Left colon (tissue), 2 donors: ENCODE results near the gene ZNF385A. TPM values are rescaled to one million over a fixed set of nuclear protein-coding genes. Genes with fewer than 3 reads are reported as not detected.
A peak's percentile ranks its signal among the peaks of the same experiment; 100 is the strongest.
"Not testable (repeated sequence)": the region's sequence is repeated elsewhere in the genome, so short reads cannot be mapped to it uniquely, and the experiment has no call there.

Source experiments
- ATAC-seq: fragments of 200-7000 bp; cut with Tn5 transposase; one replicate; pipeline ENCODE4 v1.9.1; 2020; ENCODE audit warnings: mild to moderate bottlenecking, moderate library complexity
- DNase-seq, 2 donors: peaks; one replicate each; pipeline ENCODE4 v3.0.0-alpha.2; 2020
- intact Hi-C, 2 donors: fragments of 100-400 bp; cut with DNase I in 1 of 2; cut with micrococcal nuclease in 1 of 2; formaldehyde crosslinking; loops; one replicate each; pipeline versions ENCODE4 v1.11.2 to v1.14.0; 2022; cut with DNase I, micrococcal nuclease
- total RNA-seq, 2 donors: library from RNA; stranded (reverse); fragmentation: NEBNext Ultra II Directional; extraction: Animal tissue kit (Norgen Biotek cat#: 25700); gene quantifications; one replicate each; pipeline ENCODE4 v1.2.1, GENCODE V29; 2021
- donor health status: DM: no; HTN: no; CAD: no.
- donor health status: DM: yes; HTN: yes; CAD: no.

The ZNF385A gene
- total RNA-seq, 2 donors from 2014 or later = 4.0 to 8.3 TPM

DNA sequence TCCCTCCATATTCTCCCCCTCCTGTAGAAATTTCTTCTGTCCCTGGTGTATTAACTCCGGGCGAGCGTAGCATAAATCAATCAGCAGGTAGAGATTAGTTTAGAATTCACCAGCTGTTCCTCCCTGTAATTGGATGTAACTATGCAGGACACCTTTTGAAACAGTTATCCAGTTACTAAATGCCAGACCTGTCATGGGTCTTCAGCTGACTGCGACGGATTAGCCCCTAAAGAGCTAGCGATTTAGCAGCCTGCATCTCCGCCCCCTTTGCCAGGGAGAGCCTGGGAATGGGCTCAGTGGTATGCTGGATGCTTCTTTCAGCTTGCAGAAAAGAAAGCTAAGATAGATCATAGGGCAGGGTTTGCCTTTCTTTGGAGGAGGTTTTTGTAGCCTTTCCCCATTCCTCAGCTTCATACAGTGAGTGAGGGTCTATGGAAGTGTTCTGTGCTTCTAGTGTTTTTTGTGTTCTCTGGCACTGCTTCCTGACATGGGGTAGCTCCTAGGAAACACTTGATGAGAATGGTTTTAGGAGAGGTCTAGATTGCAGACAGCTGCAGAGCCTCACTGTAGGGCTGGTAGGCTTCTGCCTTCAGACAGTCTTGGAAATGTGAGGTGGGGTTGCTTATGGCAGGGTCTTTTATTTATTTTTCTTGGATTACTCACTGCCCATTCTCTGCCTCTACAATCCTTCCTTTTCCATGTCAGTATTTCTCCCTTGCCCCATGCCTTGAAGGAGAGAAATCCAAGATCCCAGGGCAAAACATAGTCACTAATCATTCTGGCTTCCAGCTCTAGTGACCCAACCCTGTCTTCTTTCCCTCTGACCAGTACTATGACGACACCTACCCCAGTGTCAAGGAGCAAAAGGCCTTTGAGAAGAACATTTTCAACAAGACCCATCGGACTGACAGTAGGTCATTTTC is 42.9 kb downstream of the ZNF385A start:
- no peak for ATAC-seq
- DNase-seq = no peak
- intact Hi-C loops = no loop called here

DNA sequence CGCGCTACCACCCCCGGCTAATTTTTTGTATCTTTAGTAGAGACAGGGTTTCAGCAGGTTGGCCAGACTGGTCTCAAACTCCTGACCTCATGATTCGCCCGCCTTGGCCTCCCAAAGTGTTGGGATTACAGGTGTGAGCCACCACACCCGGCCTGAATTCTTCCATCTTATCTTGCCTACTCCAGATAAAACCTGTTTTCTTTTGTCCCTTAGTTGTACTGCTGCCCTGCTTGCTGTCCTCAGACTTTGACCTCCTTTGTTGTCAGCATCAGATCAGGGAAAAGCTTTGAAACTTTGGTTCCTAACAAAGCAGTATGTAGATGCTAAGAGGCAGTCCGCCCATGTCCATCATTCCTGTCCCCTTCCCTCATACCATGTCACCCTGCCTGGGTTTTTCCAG is 43.7 kb downstream of the ZNF385A start:
- ATAC-seq (peak; percentile 51), DNase-seq (no peak)
- intact Hi-C loops = no loop called here

DNA sequence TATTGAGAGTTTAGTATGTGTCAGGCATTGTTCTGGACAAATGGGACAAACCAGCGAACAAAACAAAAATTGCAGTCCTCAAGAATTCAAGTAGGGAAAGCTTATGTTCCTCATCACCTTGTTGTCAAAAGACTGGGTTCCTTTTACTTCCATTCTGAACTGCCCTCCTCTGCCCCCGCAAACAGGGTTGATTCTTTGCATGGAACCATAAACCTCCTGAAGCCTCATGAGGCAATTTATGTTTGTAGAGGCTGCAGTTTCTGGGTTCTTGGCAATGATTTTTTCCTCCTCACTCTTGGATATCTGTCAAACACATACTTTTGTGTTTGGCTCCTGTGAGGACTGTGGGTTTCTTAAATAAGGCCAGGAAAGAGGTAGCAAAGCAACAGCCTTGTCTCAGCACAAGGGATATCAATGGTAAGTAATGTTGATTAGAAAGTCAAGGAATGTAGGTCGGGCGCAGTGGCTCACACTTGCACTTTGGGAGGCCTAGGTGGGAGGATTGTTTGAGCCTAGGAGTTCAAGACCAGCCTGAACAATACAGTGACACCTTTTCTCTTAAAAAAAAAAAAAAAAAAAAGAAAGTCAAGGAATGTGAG is 45.7 kb downstream of the ZNF385A start:
- intact Hi-C loops = no loop called here
- ATAC-seq = no peak
- no peak for DNase-seq

DNA sequence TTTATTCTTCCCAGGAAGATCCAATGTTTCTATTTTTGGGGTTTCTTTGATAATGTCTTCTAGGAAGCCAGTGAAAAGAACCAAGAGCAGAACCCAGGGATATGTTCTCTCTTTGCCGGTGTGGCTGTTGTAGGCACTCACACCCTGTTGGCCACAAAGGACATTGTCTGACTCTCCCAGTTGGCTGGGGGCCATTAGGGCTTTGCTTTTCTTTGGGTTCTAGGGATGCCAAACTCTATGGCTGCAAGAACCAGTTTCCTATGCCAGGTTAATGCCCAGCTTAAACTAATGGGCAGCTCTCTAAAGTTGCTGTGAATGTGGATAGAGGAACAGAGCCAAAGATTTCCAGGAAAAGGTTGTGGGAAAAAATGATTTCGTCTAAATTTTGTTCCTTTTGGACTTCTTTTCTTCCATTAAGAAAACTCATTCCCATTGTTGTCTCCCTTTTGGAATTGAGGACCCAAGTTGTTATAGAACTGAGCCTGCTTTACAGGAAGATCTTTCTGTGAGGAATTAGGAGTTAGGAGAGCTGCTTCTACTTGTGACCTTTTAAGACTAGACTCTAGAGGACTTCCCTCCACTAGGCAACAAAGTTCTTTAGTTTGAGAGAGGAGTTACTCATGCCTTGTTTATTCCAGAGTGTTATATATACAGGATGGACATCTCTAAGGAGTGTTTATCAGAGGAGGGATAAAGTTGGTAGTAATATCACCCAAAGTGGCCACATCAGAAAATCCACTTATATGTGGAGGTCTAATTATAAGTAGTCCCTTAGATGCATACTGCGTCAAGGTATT is 46.5 kb downstream of the ZNF385A start:
- no peak for DNase-seq
- peak; percentile 25 for ATAC-seq
- intact Hi-C loops = no loop called here

DNA sequence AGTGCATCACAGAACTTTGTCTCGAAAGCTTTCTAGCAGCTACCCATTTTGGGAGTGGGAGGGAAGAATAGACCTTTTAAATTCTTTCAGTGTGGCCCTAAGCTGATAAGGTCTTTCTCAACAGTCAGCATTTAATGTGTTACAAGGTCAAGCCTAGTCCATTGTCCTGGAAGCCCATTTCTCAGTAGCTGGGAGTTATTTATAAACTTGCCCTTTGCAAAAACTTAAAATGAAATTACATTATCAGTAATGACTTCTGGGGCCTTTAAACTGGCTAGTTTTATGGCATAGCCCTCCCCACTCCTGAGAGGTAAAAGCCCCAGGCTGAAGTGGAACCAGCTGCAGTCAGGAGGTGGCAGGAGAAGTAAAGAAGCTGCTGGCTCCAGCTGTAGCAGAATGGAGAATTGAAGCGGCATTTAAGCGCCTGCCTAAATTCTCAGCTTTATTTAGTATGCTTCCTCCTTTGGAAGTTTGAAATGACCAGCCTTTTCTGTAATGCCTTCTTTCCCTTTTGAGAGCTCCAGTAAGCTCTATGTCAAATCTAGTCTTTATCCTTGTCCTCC is 47.2 kb downstream of the ZNF385A start:
- DNase-seq (no peak), ATAC-seq (peak; percentile 38)
- intact Hi-C loops = no loop called here

DNA sequence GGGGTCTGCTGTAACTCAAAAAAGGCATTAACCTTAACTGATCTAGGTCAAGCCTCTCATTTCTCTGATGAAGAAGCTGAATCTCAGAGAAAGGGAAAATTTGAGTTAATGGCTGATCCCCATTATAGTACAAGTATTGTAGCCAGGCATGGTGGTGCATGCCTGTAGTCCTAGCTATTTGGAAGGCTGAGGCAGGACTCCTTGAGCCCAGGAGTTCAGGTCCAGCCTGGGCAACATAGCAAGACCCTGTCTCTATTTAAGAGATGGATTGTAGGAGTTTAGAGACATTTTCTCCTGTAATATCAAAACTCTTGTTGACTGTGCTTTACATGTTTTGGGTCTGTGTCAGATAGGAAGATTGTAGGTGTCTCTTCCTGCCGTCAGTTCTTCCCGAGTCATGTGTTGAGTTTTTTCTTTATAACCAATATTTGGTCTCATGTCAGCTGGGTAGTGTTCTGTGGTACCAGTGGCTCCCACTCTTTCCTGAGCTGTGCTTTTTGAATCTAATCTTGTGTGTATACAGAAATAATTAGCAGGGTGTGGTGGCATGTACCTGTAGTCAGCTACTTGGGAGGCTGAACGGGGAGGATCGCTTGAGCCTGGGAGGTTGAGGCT is 51.0 kb downstream of the ZNF385A start:
- ATAC-seq (no peak), DNase-seq (no peak)
- intact Hi-C loops = no loop called here

DNA sequence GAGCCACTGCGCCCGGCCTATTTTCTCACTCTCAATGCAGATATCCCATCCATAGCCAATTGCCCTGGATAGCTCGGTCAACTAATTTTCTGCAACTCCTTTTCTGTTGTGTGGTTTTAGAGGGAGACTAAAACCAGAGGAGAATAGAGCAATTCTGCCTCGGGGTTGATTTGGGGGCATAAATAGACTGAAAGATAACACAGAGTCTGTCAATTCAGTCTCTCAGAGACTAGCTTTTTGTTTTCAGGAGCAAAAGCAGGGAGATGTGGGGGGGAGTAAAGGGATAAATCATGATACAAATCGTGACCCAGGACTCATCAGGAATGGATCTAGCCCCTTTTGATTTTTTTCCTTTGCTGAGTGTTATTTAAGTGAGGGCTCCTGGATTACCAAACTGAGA is 53.1 kb downstream of the ZNF385A start:
- intact Hi-C loops = no loop called here
- ATAC-seq = no peak
- DNase-seq = no peak

DNA sequence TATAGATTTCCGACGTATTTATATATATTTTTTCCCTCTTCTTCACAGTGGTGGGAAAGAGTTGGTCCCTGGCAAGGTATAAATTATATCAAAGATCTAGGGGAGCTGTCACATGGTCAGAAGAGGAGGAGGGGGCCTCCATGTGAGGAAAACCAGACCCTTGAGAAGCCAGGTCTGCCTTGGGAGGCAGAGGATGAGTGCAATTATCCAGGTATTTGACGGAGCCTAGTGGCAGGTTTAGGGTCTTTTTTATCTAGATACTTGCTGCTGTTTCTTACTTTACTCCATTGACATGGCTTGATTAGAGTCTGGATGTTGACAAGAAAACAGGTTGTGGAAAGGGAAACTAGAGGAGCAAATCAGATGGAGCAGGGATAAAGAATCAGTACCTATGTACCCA is 54.1 kb downstream of the ZNF385A start:
- intact Hi-C loops = no loop called here
- ATAC-seq = no peak

DNA sequence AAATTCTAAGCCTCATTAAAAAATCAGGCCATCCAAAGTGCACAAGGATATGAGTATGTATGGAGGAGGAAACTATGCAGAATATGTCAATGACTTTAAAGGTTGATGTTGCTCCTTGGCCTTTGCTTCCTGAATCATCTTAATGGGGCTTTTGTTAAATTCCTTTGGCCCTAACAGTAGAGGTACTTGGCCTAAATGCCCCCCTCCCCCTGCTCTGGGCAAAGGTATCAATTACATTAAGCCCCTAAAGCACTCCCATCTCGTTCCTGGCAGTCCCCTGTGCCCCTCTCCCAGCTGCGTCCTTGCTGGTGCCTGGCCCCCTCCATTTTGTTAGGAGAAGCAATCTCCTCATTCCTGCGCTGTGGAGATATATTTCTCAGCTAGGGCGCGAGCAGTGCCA is 54.8 kb downstream of the ZNF385A start:
- no peak for ATAC-seq
- intact Hi-C loops = no loop called here
- no peak for DNase-seq

More for the DNA sequence above, 54.1 kb downstream of the ZNF385A start:
- DNase-seq = no peak

DNA sequence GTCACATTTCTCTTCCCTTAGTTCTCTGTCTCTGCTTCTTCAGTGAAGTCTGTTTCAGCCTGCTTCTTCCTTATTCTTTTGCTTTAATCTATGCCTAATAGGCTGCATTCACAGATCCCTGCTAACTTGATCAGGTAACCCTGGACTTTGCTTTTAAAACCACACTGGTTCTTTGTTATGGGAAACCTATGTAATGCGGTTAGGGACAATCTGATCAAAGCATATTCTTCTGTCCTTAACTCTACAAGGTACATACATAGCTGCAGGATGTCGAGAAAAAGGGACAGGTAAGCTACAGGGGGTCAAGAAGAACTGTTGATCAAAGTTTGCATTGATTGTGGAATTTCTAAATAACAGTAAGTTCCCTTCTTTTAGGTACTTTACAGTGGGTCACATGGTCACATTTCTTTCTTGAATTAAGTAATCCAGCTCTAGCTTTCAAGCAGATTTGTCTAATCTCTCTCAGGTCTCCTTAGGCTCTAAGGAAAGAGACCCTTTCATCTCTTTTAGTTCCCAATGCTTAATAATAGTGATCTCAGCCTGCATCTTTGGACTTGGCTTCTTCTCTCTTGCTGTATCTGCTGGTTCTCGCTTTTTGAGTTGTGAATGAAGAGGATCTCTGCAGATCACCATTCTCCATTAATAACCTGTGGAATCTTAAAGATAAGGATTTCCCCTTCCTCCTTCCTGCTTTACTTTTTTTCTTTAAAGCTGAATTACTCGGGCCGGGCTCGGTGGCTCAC is 55.8 kb downstream of the ZNF385A start:
- ATAC-seq (no peak), DNase-seq (no peak)
- intact Hi-C loops = no loop called here

DNA sequence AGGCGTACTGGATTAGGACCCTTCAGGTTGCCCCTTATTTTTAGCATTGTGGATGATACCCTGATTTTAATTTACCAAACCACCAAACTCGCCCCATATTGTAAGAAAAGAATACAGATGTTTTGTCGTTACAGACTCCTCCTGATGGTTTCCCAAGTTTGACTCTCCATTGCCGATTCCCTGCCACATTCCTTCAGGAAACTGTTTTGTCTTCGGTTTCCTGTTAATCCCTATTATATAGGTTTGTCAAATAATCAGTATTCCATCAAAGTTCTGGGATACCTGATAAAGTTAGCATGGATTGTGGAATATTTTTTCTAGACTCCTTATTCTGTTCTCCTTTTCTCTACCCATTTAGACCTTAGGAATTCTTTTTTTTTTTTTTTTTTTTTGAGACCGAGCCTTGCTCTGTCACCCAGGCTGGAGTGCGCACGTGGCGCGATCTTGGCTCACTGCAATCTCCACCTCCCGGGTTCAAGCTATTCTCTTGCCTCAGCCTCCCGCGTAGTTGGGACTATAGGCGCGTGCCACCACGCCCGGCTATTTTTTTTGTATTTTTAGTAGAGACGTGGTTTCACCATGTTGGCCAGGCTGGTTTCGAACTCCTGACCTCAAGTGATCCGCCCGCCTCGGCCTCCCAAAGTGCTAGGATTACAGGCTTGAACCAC is 59.0 kb downstream of the ZNF385A start:
- ATAC-seq, DNase-seq, intact Hi-C loops: not testable (repeated sequence)

DNA sequence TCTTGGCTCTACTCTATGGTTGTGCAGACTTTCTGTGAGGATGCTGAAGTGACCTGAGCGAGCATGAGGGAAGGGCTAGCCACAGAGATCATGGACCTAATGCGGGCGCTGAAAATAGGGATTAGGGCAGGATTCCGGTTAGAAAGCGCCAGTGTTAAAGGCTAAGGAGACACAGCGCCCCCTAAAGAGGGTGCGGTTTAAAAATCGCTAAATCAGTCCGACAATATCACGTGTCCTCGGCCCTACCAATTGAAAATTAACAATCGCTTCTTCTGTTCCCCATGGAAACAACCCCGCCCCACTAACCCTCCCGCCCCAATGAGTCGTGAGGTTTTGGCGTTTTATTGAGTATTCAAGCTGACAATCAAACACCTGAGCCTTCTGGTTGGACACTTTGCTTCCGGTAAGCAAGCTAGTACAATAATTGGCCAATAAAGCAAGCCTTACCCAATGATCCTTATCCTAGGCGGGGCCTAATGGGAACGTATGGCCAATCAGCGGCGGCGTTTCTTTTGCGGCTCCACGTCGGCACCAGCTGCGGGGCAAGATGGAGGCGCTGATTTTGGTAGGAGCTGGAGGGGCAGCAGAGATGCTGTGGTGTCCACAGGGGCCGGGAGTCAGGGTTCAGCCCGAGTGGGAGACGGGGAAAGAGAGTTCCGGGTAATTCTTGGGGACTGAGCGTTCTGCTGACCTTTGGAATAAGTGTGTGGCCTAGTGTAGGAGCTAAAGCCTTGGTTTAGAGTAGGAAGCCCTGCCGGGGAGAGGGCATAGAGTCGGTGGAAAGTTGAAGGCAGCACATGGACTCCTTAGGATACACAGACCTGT is 59.7 kb downstream of the ZNF385A start, which contains the start of gene COPZ1:
COPZ1 (plus strand) TSS at position 515 of the 825 bp plus-strand sequence; CDS start at position 548, 33 bp downstream.
- ATAC-seq = peak; percentile 96

DNA sequence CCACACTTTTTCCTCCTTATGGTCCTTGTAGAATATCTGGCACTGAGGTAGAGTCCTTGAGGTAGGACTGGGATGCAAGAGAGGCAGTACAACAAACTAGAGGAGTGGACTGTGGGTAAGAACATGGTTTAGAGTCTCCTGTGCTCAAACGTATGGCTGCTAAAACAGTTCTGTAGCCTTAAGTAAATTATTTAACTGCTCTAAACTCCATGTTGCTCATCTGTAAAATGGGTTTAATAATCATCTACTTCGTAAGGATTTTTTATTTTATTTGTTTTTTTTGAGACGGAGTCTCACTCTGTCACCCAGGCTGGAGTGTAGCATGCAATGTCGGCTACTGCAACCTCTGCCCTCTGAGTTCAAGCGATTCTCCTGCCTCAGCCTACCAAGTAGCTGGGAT is 63.2 kb downstream of the ZNF385A start:
- DNase-seq = no peak
- intact Hi-C loops = no loop called here
- ATAC-seq = no peak

More for the DNA sequence above, 59.7 kb downstream of the ZNF385A start, which contains the start of gene COPZ1:
- intact Hi-C loops = no loop called here
- DNase-seq = peak; percentile 96 to 97
